ENCODE data around the gene ZNF579. TPM values are rescaled to one million over a fixed set of nuclear protein-coding genes. Genes with fewer than 3 reads are reported as not detected.

ZNF579 gene
- total RNA-seq, 1 donor from 2014 or later: 15.7 TPM

DNA sequence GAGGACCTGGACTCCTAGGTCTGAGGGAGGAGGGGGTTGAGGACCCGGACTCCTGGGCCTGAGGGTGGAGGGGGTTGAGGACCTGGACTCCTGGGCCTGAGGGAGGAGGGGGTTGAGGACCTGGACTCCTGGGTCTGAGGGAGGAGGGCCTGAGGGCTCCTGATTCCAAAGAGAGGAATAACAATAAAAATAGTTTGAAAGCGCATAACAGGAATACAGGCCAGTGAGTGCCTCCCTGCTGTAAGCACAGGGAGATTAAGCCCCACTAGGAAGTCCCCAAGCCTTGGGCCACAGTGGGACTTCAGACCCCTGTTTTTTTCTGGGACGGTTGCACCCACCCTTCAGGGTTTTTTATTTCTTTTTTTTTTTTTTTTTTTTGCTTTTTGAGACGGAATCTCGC, 42.5 kb downstream of the ZNF579 start:
- Histone ChIP-seq H3K27ac (no peak overlapping the region), H3K36me3 (no peaks in the 10 kb centered on the region), H3K4me3 (no peak overlapping the region), H3K27me3 (no peaks in the 10 kb centered on the region), H3K9me3 (no peaks in the 10 kb centered on the region), H3K4me1 (no peaks in the 10 kb centered on the region)
- no peak for ATAC-seq
- TF ChIP-seq, protein P1, sequence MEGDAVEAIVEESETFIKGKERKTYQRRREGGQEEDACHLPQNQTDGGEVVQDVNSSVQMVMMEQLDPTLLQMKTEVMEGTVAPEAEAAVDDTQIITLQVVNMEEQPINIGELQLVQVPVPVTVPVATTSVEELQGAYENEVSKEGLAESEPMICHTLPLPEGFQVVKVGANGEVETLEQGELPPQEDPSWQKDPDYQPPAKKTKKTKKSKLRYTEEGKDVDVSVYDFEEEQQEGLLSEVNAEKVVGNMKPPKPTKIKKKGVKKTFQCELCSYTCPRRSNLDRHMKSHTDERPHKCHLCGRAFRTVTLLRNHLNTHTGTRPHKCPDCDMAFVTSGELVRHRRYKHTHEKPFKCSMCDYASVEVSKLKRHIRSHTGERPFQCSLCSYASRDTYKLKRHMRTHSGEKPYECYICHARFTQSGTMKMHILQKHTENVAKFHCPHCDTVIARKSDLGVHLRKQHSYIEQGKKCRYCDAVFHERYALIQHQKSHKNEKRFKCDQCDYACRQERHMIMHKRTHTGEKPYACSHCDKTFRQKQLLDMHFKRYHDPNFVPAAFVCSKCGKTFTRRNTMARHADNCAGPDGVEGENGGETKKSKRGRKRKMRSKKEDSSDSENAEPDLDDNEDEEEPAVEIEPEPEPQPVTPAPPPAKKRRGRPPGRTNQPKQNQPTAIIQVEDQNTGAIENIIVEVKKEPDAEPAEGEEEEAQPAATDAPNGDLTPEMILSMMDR (IDR thresholded peaks at IDR 0.05): no peak
- no peak for DNase-seq
- intact Hi-C loops (cut with DNase I): no loop called here

DNA sequence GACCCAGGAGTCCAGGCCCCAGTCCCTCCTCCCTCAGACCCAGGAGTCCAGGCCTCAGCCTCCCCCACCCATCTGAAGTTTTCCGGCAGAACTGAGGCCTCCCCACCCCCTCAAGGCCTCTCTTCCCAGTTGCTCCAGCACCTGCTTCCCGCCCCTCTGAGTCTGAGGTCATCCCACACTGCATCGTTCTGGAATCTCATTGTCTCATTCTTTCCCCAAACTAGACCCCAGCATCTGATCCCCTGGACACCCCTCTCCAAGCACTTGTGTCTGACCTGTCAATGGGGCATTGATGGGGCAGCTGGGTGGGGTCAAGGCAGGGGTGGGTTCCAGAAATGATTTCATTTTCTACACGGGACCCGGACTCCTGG, 42.9 kb downstream of the ZNF579 start:
- DNase-seq (no peak), ATAC-seq (no peak)
- H3K9me3 ChIP-seq: no peaks in the 10 kb centered on the region
- no peaks in the 10 kb centered on the region for H3K27me3 ChIP-seq
- no peaks in the 10 kb centered on the region for H3K4me1 ChIP-seq
- intact Hi-C loops (cut with DNase I): no loop called here
- TF ChIP-seq, protein P1 (IDR thresholded peaks at IDR 0.05): no peak
- no peaks in the 10 kb centered on the region for H3K36me3 ChIP-seq
- H3K27ac ChIP-seq: no peak overlapping the region
- no peak overlapping the region for H3K4me3 ChIP-seq

DNA sequence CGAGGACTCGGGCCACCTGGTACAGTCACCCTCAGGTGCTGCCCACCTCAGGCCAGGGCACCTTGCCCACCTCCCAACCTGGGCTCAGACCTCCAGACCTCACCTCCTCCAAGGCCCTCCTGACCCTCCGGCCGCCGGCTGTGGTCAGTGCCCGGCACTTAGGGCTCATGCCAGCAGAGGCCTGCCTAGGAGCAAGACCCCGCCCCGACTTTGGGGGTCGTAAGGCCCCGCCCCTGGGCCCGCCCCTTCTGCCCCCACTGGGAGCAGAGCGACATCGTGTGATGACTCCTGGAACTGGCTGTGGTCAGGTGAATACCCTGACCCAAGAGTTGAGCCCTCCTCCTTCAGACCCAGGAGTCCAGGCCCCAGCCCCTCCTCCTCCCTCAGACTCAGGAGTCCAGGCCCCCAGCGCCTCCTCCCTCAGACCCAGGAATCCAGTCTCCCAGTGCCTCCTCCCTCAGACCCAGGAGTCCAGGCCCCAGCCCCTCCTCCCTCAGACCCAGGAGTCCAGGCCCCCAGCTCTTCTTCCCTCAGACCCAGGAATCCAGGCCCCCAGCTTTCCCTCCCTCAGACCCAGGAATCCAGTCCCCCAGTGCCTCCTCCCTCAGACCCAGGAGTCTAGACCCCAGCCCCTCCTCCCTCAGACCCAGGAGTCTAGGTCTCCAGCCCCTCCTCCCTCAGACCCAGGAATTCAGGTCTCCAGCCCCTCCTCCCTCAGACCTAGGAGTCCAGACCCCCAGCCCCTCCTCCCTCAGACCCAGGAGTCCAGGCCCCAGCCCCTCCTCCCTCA, 43.5 kb downstream of the ZNF579 start, which contains the start of gene SBK2:
Gene SBK2 (minus strand): TSS at position 183 of the 790 bp plus-strand sequence. CDS start 839 bp downstream, outside the sequence.
- Histone ChIP-seq H3K27ac (no peak within 1 kb of the TSS), H3K9me3 (no peaks in the 10 kb centered on the region), H3K36me3 (no peaks in the 10 kb centered on the region), H3K4me3 (no peak within 1 kb of the TSS), H3K27me3 (no peaks in the 10 kb centered on the region), H3K4me1 (no peaks in the 10 kb centered on the region)
- TF ChIP-seq, protein P1 (IDR thresholded peaks at IDR 0.05): no peak
- no peak for ATAC-seq
- intact Hi-C loops (cut with DNase I): no loop called here
- no peak for DNase-seq

DNA sequence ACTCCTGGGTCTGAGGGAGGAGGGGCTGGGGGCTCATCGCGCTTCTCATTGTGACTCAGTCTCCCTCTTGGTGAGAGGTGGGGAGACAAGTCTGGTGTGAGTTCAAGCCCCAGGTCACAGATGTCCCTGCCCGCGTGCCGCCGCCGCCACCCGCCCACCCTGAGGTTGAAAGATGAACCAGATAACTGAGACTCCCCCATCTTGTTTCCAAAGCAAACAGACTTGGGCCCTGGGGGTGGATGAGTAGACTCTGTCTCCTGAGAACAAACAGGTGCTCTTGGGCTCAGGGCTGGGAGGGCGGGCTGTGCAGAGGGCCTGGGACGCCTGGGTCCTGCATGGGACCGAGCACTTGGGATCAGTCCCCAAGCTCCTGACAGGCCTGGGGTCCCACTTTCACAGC, 44.3 kb downstream of the ZNF579 start:
- DNase-seq (no peak), ATAC-seq (no peak)
- H3K4me3 ChIP-seq: no peak overlapping the region
- no peak overlapping the region for H3K27ac ChIP-seq
- no peaks in the 10 kb centered on the region for H3K9me3 ChIP-seq
- intact Hi-C loops (cut with DNase I): no loop called here
- no peaks in the 10 kb centered on the region for H3K36me3 ChIP-seq
- no peaks in the 10 kb centered on the region for H3K4me1 ChIP-seq
- TF ChIP-seq, protein P1 (IDR thresholded peaks at IDR 0.05): no peak
- H3K27me3 ChIP-seq: no peaks in the 10 kb centered on the region

DNA sequence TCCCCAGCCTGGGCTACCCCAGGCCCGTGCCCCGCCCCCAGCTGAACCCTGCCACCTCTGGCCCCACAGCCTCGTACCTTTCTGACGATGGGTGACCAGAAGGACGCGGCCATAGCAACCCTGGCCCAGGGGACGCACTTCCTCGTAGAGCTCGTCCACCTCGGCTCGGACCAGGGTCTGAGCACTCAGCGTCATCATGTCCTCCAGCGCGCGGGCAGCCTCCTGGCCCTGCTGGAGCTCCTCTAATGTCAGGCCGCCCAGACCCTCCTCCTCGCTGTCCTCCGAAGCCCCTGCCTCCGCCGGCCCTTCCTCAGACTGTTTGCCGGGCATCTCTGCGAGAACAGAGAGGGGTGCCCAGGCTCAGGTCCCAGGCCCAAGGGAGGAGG, 44.7 kb downstream of the ZNF579 start:
- H3K4me1 ChIP-seq: no peaks in the 10 kb centered on the region
- no peak overlapping the region for H3K4me3 ChIP-seq
- no peak overlapping the region for H3K27ac ChIP-seq
- intact Hi-C loops (cut with DNase I): no loop called here
- DNase-seq (no peak), ATAC-seq (no peak)
- H3K36me3 ChIP-seq: no peaks in the 10 kb centered on the region
- TF ChIP-seq, protein P1 (IDR thresholded peaks at IDR 0.05): no peak
- no peaks in the 10 kb centered on the region for H3K27me3 ChIP-seq
- H3K9me3 ChIP-seq: no peaks in the 10 kb centered on the region

Measured in upper lobe of right lung (tissue), 1 donor.